GM12874 (cell line): ENCODE measurements around the gene CENPK.

Experiments used
- CTCF ChIP-seq: IDR thresholded peaks from 2 replicates; pipeline ENCODE4 v1.5.1; 2011; ENCODE audit warnings: low read depth, mild to moderate bottlenecking, control low read depth, low read length, moderate library complexity; ENCODE audit not compliant: insufficient read depth

Gene CENPK

GRCh38 chr5:65480306-65480865 is 82.6 kb downstream of the CENPK start:
- TF ChIP-seq CTCF: no peak

GRCh38 chr5:65479527-65479926 is 83.4 kb downstream of the CENPK start:
- TF ChIP-seq CTCF: no peak

GRCh38 chr5:65478336-65478735 is 84.6 kb downstream of the CENPK start:
- TF ChIP-seq CTCF: no peak

GRCh38 chr5:65475895-65476294 is 87.1 kb downstream of the CENPK start:
- no peak for TF ChIP-seq CTCF

GRCh38 chr5:65475336-65475735 is 87.6 kb downstream of the CENPK start:
- no peak for TF ChIP-seq CTCF

- no peak for TF ChIP-seq CTCF
These were observed 88.7 kb downstream of the CENPK start for GRCh38 chr5:65474130-65474711.

- TF ChIP-seq CTCF: no peak
These were observed 94.3 kb downstream of the CENPK start for GRCh38 chr5:65468633-65469032.
